ENCODE data around the gene ZNF513.

DNA sequence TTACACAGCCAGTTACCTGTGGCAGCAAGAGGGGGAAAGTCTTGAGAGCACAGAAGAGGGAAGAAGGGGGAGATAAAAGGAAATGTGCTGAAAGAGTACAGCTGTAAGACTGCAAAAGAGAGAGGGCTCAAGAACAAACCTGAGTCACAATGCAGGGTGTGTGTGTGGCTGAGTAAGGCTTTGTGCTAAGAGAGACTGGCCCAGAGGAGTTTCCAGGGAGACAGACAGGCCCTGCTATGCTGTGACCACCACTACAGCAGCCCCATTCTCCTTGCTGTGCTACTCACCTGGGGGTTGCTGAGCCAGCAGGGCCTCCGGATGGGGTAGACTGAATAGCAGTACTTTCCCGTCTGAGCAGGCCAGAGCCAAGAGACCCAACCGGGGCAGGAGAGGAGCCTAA is 45.2 kb downstream of the ZNF513 start:
- no peak for TF ChIP-seq EP300 (IDR thresholded peaks at IDR 0.05)
- TF ChIP-seq, protein P1, sequence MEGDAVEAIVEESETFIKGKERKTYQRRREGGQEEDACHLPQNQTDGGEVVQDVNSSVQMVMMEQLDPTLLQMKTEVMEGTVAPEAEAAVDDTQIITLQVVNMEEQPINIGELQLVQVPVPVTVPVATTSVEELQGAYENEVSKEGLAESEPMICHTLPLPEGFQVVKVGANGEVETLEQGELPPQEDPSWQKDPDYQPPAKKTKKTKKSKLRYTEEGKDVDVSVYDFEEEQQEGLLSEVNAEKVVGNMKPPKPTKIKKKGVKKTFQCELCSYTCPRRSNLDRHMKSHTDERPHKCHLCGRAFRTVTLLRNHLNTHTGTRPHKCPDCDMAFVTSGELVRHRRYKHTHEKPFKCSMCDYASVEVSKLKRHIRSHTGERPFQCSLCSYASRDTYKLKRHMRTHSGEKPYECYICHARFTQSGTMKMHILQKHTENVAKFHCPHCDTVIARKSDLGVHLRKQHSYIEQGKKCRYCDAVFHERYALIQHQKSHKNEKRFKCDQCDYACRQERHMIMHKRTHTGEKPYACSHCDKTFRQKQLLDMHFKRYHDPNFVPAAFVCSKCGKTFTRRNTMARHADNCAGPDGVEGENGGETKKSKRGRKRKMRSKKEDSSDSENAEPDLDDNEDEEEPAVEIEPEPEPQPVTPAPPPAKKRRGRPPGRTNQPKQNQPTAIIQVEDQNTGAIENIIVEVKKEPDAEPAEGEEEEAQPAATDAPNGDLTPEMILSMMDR (IDR thresholded peaks at IDR 0.05), result no peak
